Pancreas (tissue), 10 donors: ENCODE measurements around the gene LCE4A. TPM values are rescaled to one million over a fixed set of nuclear protein-coding genes. Genes with fewer than 3 reads are reported as not detected.
"Not testable (repeated sequence)": the region's sequence is repeated elsewhere in the genome, so short reads cannot be mapped to it uniquely, and the experiment has no call there.

Source experiments
- ATAC-seq, 4 donors: fragments of 200-7000 bp; cut with Tn5 transposase; one replicate each; pipeline versions ENCODE4 v1.8.0 to v1.9.1; 2020; ENCODE audit warnings: mild to moderate bottlenecking in 4 of 4, moderate library complexity in 4 of 4
- DNase-seq, 6 donors: peaks; one replicate each; pipeline ENCODE4 v3.0.0-alpha.2; 2020
- FAIRE-seq: peaks from 2 replicates; lab custom pipeline; 2012; peaks lifted over from hg19 to GRCh38; lab: Jason Lieb, UNC
- H3K27ac ChIP-seq, 4 donors: fragments of 200-600 bp; sonication (generic); 1 replicate in 3 of 4; 2 replicates in 1 of 4; pipeline versions ENCODE4 v1.5.0 to v1.8.0; 2020
- H3K27me3 ChIP-seq, 4 donors: fragments of 200-600 bp; one replicate each; pipeline ENCODE4 v1.8.0; 2021
- H3K36me3 ChIP-seq, 3 donors: fragments of 200-600 bp; sonication (generic) in 1 of 3; one replicate each; pipeline versions ENCODE4 v1.5.0 to v1.8.0; 2020 to 2021
- H3K4me1 ChIP-seq, 3 donors: fragments of 200-600 bp; one replicate each; pipeline ENCODE4 v1.8.0; 2021
- H3K4me3 ChIP-seq, 4 donors: fragments of 200-600 bp; sonication (generic) in 2 of 4; one replicate each; pipeline versions ENCODE4 v1.5.0 to v1.8.0; 2020 to 2021
- H3K9me3 ChIP-seq, 4 donors: fragments of 200-600 bp; one replicate each; pipeline ENCODE4 v1.8.0; 2021
- WGBS, 2 donors: extraction: QIAGEN DNeasy Blood & Tissue Kit; methylation state at CpG; one replicate each; pipeline ENCODE4 v1.1.7; 2013; 5-methylcytosine and 5-hydroxymethylcytosine counted together
- intact Hi-C, 3 donors: fragments of 100-400 bp; cut with DNase I; formaldehyde crosslinking; loops; one replicate each; pipeline versions ENCODE4 v1.11.1 to v1.14.2; 2022
- polyA plus RNA-seq, 2 donors: library from polyadenylated mRNA; stranded (reverse); fragments of 200-250 nt; gene quantifications; one replicate each; pipeline ENCODE4 v1.2.3, GENCODE V29; 2013
- total RNA-seq, 6 donors: library from RNA; stranded (reverse); fragmentation: NEBNext Ultra II Directional in 4 of 6; extraction: Animal tissue kit (Norgen Biotek cat#: 25700) in 4 of 6; gene quantifications; one replicate each; pipeline versions ENCODE4 v1.2.1 to v1.2.4, GENCODE V29; 2021 to 2023
- TF ChIP-seq, protein P1 (sequence below), 4 donors: fragments of 200-600 bp; sonication (generic) in 3 of 4; IDR thresholded peaks; one replicate each; pipeline versions ENCODE4 v1.5.0 to v1.8.0; 2021; ENCODE audit warnings: antibody characterized with exemption in 4 of 4
- donor health status: healthy with polysubstance abuse.
- donor health status: DM: no; HTN: no; CAD: no; lungs with moderate emphysema.
- donor health status: DM: no; HTN: no; CAD: no.
- donor health status: control.
- donor health status: control.
- donor health status: Bipolar disorder and iron deficiency.
- donor health status: DM: yes; HTN: yes; CAD: no.
- donor health status: DM: no; HTN: no; CAD: no.
- donor health status: DM: no; HTN: no; CAD: no.
- donor health status: DM: yes; HTN: yes; CAD: no.

LCE4A gene
- total and polyA plus RNA-seq, 8 donors, result not detected

DNA sequence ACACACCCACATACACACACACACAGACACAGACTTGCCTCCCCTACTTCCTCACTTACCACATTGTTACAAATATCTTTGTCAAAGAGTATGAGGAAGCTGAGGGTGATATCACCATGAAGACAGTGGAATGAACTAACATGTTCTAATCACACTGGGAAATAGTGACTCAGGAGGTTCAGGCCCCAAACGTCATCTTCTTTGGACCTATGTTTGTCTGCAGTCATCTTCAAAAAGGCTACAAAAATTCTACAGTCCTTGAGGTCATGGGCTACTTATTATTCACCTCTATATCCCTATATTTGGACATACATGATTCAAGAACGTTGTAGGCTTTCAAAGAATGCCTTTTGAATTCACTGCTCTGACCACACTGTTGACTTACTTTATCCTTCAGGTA lies 34.9 kb upstream of the LCE4A start:
- intact Hi-C loops, result no loop called here
- no peaks in the 10 kb centered on the region for H3K9me3 ChIP-seq
- no peaks in the 10 kb centered on the region for H3K4me1 ChIP-seq
- ATAC-seq (no peak), FAIRE-seq (no peak), DNase-seq (no peak)
- H3K36me3 ChIP-seq, result no peaks in the 10 kb centered on the region
- TF ChIP-seq, protein P1, sequence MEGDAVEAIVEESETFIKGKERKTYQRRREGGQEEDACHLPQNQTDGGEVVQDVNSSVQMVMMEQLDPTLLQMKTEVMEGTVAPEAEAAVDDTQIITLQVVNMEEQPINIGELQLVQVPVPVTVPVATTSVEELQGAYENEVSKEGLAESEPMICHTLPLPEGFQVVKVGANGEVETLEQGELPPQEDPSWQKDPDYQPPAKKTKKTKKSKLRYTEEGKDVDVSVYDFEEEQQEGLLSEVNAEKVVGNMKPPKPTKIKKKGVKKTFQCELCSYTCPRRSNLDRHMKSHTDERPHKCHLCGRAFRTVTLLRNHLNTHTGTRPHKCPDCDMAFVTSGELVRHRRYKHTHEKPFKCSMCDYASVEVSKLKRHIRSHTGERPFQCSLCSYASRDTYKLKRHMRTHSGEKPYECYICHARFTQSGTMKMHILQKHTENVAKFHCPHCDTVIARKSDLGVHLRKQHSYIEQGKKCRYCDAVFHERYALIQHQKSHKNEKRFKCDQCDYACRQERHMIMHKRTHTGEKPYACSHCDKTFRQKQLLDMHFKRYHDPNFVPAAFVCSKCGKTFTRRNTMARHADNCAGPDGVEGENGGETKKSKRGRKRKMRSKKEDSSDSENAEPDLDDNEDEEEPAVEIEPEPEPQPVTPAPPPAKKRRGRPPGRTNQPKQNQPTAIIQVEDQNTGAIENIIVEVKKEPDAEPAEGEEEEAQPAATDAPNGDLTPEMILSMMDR (IDR thresholded peaks at IDR 0.05), result no peak
- no peak overlapping the region for H3K27ac ChIP-seq
- no peak overlapping the region for H3K4me3 ChIP-seq
- WGBS, 2 donors, result 33 to 37% methylated on average over 2 of the region's 2 CpGs
- H3K27me3 ChIP-seq, result no peaks in the 10 kb centered on the region

DNA sequence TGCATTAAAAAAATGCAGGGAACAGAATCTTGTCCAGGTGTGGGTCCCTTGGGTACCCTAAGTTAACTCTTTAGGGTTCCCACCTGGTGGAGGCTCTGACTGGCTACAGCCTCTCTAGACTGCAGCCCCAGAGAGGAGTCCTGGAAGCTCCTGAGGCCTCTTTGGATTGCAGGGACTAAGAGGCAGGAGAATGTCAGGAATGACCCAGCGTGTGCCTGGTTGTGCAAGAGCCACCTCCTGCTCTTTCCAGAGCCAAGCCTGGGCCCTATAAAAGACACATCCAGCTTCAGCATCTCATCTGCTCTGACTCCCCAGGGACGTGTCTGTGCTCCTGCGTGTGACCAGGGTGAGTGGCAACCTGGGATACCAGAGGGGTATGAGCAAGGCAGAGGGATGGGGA lies 33.0 kb upstream of the LCE4A start, which contains the start of gene LCE2C:
LCE2C (plus strand) TSS at position 297 of the 400 bp plus-strand sequence. CDS start 737 bp downstream, outside the sequence.
- H3K36me3 ChIP-seq, H3K27ac ChIP-seq, intact Hi-C loops, H3K4me1 ChIP-seq, DNase-seq, H3K27me3 ChIP-seq, ATAC-seq, H3K9me3 ChIP-seq, FAIRE-seq, H3K4me3 ChIP-seq: not testable (repeated sequence)
- 65 to 68% methylated on average over 2 to 3 of the region's 3 CpGs for WGBS, 2 donors

DNA sequence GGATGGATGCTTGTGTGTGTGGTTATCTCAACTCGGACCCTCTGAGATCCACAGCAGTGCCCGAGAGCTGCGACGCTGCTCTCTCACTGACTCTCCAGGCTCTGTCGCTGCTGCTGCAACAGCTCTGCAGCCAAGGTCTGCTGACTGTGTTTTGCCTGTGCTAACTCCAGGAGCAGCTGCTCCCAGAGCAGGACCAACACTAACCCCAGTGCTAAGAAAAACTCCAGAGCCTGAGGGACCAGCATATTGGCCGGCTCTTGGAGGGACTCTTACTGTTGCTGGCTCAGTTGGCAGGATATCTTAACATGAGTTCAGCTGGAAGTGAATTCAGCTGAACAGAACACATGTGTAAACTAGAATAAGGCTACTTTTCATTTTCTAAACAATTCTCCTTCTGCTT lies 28.5 kb upstream of the LCE4A start:
- H3K27me3 ChIP-seq, result no peaks in the 10 kb centered on the region
- WGBS, 2 donors, result 35 to 40% methylated on average over 6 of the region's 6 CpGs
- H3K36me3 ChIP-seq, result no peaks in the 10 kb centered on the region
- no peaks in the 10 kb centered on the region for H3K9me3 ChIP-seq
- peak overlapping the region in 1 of 4 donors; percentile 6 for H3K4me3 ChIP-seq
- DNase-seq (no peak), ATAC-seq (no peak), FAIRE-seq (no peak)
- TF ChIP-seq, protein P1 (IDR thresholded peaks at IDR 0.05), result no peak
- H3K4me1 ChIP-seq, result no peaks in the 10 kb centered on the region
- intact Hi-C loops, result no loop called here
- H3K27ac ChIP-seq, result no peak overlapping the region

DNA sequence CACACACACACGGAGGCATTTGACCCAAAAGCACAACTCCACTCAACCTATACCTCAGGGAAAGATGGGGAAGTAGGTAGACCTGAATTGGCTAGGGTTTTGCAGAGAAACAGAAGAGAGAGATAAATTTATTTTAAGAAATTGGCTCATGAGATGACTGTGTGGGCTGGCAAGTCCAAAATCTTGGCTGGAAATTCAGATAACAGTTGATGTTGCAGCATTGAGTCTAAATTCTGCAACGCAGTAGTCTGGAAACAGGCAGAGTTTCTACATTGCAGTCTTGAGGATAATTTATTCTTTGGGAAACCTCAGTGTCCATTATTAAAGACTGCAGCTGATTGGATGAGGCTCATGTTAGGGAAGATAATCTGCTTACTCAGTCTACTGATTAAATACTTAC lies 26.3 kb upstream of the LCE4A start:
- no peak overlapping the region for H3K4me3 ChIP-seq
- no peaks in the 10 kb centered on the region for H3K4me1 ChIP-seq
- no peak for DNase-seq
- H3K27ac ChIP-seq, result no peak overlapping the region
- FAIRE-seq, result no peak
- WGBS, 2 donors, result 50 to 64% methylated on average over 2 of the region's 2 CpGs
- no peaks in the 10 kb centered on the region for H3K36me3 ChIP-seq
- TF ChIP-seq, protein P1 (IDR thresholded peaks at IDR 0.05), result no peak
- ATAC-seq, result no peak
- H3K27me3 ChIP-seq, result no peaks in the 10 kb centered on the region
- H3K9me3 ChIP-seq, result no peaks in the 10 kb centered on the region
- intact Hi-C loops, result no loop called here

DNA sequence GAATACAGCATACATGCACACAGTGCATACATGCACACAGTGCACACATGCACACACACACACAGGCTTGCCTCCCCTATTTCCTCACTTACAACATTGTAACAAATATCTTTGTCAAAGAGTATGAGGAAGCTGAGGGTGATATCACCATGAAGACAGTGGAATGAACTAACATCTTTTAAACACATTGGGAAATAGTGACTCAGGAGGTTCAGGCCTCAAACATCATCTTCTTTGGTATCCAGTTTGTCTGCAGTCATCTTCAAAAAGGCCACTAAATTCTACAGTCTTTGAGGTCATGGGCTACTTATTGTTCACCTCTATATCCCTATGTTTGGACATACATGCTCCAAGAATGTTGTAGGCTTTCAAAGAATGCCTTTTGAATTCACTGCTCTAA lies 24.1 kb upstream of the LCE4A start:
- Histone ChIP-seq H3K9me3 (no peaks in the 10 kb centered on the region), H3K27me3 (no peaks in the 10 kb centered on the region), H3K27ac (no peak overlapping the region), H3K4me1 (no peaks in the 10 kb centered on the region), H3K36me3 (no peaks in the 10 kb centered on the region), H3K4me3 (no peak overlapping the region)
- no peak for ATAC-seq
- no peak for FAIRE-seq
- intact Hi-C loops, result no loop called here
- DNase-seq, result no peak
- TF ChIP-seq, protein P1 (IDR thresholded peaks at IDR 0.05), result no peak

DNA sequence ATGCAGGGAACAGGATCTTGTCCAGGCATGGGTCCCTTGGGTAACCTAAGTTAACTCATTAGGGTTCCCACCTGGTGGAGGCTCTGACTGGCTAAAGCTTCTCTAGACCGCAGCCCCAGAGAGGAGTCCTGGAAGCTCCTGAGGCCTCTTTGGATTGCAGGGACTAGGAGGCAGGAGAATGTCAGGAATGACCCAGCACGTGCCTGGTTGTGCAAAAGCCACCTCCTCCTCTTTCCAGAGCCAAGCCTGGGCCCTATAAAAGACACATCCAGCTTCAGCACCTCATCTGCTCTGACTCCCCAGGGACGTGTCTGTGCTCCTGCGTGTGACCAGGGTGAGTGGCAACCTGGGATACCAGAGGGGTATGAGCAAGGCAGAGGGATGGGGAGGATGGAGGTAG lies 22.1 kb upstream of the LCE4A start, which contains the start of gene LCE2B:
LCE2B (plus strand) TSS at position 301 of the 400 bp plus-strand sequence. CDS start 721 bp downstream, outside the sequence.
- H3K4me1 ChIP-seq, FAIRE-seq, ATAC-seq, H3K36me3 ChIP-seq, H3K4me3 ChIP-seq, intact Hi-C loops, H3K27ac ChIP-seq, H3K27me3 ChIP-seq, DNase-seq, H3K9me3 ChIP-seq: not testable (repeated sequence)
- 43 to 61% methylated on average over 3 to 4 of the region's 4 CpGs for WGBS, 2 donors
